Measurements from ENCODE around the gene PPM1N. TPM values are rescaled to one million over a fixed set of nuclear protein-coding genes. Genes with fewer than 3 reads are reported as not detected.

PPM1N gene
- total and polyA plus RNA-seq, 2 of the 4 experiments (the other 2 are of a cell fraction) = 0.90 to 1.6 TPM

DNA sequence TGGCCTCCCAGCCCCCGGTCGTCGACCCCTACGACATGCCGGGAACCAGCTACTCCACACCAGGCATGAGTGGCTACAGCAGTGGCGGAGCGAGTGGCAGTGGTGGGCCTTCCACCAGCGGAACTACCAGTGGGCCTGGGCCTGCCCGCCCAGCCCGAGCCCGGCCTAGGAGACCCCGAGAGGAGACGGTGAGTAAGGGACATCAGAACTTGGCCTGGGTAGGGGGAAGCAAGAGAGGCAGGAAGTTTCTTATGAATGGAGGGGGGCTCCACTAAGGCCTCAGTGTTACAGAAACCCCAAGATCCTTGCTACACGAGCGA lies 27.5 kb upstream of the PPM1N start (continued):
- TF ChIP-seq CHD1 (IDR thresholded peaks at IDR 0.05; ENCODE audit: low read depth, low read length) (no peak), RFX5 (IDR thresholded peaks at IDR 0.05; ENCODE audit: low read depth, low read length) (no peak), POLR2A (IDR thresholded peaks at IDR 0.05; ENCODE audit: low read depth, low read length) (no peak), FOS (IDR thresholded peaks at IDR 0.05; ENCODE audit: low read depth, low read length) (no peak)
- TF ChIP-seq, protein P1, sequence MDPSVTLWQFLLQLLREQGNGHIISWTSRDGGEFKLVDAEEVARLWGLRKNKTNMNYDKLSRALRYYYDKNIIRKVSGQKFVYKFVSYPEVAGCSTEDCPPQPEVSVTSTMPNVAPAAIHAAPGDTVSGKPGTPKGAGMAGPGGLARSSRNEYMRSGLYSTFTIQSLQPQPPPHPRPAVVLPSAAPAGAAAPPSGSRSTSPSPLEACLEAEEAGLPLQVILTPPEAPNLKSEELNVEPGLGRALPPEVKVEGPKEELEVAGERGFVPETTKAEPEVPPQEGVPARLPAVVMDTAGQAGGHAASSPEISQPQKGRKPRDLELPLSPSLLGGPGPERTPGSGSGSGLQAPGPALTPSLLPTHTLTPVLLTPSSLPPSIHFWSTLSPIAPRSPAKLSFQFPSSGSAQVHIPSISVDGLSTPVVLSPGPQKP (IDR thresholded peaks at IDR 0.05; ENCODE audit: borderline replicate concordance, low read depth, low read length) = no peak
